GM18507 (cell line): ENCODE data around the gene CANX.

Source experiments
- DNase-seq: peaks from one replicate; pipeline ENCODE4 v3.0.0; 2011; ENCODE audit warnings: low read depth; ENCODE audit not compliant: insufficient read length; ENCODE audit errors: extremely low spot score
- FAIRE-seq: peaks from 2 replicates; lab custom pipeline; 2011; peaks lifted over from hg19 to GRCh38; lab: Jason Lieb, UNC

CANX gene

DNA sequence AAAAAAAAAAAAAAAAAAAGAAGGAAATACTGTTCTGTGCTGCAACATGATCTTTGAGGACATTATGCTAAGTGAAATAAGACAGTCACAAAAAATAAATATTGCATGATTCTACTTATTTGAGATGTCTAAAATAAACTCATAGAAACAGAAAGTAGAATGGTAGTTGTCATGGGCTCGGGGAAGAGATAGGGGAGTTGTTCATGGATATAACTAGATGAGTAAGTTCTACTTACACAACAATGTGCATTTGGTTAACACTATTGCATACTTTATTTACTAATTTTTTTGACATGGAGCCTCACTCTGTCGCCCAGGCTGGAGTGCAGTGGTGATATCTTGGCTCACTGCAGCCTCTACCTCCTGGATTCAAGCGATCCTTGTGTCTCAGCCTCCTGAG lies 49.0 kb downstream of the CANX start:
- DNase-seq (no peak), FAIRE-seq (no peak)

DNA sequence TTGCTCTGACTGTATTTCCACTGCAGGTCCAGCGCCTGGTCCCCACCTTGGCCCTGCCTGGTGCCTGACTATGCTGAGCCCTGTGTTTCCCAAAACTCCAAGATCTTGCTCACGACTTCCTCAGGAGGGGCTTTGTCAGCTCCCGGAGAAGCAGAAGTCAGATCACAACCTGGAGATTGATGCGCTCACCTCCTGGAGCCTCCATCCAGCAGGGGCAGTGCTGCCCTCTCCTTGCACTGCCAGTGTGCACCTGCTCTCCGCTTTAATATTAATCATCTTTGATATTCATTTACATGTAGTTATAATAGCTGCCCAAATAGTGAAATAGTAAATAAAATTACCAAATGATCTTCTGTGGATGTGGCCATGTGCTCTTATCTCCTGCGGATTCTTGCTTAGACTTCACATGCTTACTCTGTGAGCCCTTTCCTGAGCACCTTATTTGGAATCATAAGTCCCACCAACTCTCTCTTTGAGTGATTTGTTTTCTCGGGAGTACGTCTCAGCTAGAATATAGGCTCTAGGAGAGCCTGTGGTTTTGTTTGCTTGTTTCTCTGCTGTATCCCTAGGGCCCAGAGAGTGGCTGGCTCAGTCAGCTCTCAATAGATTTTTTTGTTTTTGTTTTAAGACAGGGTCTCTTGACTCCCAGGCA lies 51.2 kb downstream of the CANX start:
- no peak for DNase-seq
- no peak for FAIRE-seq

GRCh38 chr5:179753971-179754370 lies 55.2 kb downstream of the CANX start:
- FAIRE-seq = no peak
- no peak for DNase-seq

DNA sequence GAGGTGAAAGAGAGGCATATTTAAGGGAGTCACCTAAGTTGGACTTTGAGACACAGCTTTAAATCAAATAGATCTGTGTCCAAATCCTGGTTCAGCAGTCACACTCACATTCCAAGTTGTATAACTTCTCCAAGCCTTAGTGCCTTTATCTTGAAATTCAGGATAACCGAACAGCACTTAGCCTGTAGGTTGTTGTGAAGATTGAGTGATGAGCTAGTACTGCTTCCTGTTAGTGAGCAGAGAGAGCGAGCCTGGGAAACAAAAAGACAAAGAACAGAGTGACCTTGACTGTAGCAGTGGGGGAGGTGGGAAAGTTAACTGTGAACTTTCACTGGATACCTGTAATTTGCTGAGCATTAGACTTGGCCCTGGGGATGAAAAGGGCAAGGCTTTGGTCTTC lies 56.3 kb downstream of the CANX start:
- no peak for FAIRE-seq

DNA sequence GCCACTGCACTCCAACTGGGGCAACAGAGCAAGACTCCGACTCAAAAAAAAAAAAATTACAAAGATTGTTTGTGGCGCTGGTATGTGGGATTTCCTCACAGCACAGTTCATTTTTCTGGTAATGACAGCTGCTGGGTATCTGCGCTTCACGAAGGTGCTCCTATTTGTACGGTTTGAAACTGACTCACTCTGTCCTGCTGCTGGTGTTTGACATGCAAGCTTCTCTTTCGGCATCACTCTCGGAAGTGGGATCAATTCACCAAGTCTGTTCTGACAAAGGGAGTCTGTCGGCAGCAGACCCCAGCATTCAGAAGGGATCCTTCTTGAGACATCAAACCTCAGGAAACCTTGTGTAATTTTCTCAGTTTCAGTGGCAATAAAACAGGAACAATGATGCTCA lies 60.2 kb downstream of the CANX start:
- FAIRE-seq = no peak
- no peak for DNase-seq

More for the DNA sequence above, 56.3 kb downstream of the CANX start:
- DNase-seq = no peak

DNA sequence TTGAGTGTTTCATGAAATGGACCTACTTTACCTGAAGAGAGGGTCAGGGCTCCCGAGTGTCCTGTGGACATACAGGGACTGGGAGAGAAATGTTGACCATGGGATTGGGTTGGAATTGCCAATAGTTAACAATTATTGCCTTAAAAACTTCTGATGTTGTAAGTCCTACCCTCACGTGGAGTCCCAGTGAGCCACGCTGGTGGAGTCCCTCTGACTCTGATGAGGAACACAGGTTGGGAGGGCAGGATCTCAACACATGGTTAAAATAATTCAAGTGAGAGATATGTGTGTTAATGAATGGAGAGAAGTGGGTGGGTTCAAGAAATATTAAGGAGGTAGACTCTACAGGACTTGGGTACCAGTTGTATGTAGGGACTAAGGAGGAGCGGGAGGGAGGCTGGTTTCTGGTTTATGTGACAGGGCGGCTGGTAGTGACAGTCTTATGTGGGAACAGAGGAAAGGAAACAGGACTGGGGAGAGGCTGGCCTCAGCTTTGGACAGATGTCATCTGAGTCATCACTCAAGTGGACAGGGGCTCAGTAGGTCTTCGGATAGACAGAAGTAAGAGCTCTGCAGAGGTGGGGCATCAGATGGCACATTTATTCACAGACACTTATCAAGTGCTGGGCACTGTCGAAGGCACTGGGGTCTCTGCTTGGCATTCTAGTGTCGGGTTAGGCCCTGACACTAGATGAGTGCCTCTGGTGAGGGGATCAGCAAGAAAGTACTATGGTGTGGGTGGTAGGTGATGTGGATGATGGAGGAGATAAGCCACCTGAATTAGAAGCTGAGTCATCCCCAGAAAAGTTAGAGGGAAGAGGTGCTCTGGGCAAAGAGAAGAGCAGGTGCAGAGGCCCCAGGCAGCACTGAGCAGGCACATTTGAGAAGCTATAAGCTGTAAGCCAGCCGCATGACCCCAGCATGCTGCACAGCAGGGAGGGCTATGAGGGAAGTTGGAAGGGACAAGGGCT lies 61.1 kb downstream of the CANX start:
- FAIRE-seq (no peak), DNase-seq (no peak)

- no peak for DNase-seq
- peak; percentile 54 for FAIRE-seq
Measured at GRCh38 chr5:179762079-179762780, 63.5 kb downstream of the CANX start.

- FAIRE-seq (no peak), DNase-seq (no peak)
Measured at GRCh38 chr5:179762781-179763176, 64.0 kb downstream of the CANX start.

- FAIRE-seq (peak; percentile 80), DNase-seq (peak; percentile 37)
Measured at GRCh38 chr5:179763215-179763945, 64.6 kb downstream of the CANX start.

DNA sequence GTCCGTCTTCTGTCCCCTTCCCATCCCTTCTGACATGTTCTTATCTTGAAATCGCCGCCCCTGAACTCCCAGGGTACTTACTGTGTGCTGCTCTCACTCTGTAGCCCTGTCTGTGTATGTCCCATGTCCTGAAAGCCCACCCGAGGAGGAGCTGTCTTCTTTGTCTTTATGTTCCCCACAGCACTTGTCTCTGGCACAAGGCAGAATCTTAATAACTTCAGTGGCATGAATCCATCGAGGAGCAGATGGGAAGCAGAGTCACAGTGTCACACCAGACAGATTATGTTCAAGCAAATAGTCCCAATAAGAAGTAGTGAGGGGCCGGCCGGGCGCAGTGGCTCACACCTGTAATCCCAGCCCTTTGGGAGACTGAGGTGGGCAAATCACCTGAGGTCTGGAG lies 65.3 kb downstream of the CANX start:
- FAIRE-seq (no peak), DNase-seq (no peak)

- DNase-seq = no peak
Measured at GRCh38 chr5:179765400-179765799, 66.6 kb downstream of the CANX start.

DNA sequence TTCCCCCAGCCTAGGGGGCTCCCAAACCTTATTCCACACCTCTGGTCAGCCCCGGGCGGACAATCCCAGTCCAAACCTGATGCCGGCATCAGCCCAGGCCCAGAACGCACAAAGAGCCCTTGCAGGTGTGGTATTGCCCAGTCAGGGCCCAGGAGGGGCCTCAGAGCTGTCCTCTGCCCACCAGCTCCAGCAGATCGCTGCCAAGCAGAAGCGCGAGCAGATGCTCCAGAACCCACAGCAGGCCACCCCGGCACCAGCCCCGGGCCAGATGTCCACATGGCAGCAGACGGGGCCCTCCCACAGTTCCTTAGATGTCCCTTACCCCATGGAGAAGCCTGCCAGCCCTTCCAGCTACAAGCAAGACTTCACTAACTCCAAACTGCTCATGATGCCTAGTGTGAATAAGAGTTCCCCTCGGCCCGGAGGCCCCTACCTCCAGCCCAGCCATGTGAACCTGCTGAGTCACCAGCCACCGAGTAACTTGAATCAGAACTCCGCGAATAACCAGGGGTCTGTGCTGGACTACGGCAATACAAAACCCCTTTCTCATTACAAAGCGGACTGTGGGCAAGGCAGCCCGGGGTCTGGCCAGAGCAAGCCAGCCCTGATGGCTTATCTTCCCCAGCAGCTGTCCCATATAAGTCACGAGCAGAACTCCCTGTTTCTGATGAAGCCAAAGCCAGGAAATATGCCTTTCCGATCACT lies 67.4 kb downstream of the CANX start:
- FAIRE-seq = no peak

More at GRCh38 chr5:179765400-179765799, 66.6 kb downstream of the CANX start:
- FAIRE-seq = no peak

DNA sequence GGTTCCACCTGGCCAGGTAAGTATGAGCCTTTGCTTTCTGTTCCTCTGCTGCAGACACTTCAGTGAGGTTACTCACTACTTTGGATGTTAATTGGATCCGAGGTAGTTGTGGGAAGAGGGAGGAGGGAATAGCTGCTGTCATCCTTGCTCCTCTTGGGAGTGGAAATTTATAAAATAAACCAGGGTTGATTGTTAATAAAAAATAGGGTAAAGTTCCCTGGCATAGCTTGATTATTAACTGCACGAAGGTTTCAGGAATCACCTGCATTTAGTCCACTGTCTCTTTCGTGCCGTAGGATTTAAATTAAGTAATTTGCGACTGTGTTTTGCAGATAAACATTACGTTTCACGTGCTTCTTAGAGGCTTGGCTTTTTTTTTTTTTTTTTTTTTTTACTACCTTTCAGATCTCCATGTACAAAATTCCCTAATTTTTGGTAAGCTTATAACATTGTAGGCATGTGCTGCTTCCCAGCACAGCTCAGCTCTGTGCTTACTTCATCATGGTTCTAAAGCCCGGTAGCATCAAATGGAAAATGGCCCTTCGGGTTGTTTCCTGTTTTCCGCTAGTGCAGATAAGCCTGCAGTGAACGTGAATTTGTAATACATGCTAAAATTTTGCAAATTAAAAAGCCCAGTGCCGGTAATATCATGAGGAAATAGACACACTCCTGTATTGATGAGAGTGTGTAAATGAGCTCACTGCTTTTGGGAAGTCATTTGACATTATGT lies 68.1 kb downstream of the CANX start:
- DNase-seq = no peak
- FAIRE-seq = no peak

More for the DNA sequence above, 67.4 kb downstream of the CANX start:
- DNase-seq = no peak

- no peak for FAIRE-seq
Measured at GRCh38 chr5:179767496-179768100, 68.8 kb downstream of the CANX start.

DNA sequence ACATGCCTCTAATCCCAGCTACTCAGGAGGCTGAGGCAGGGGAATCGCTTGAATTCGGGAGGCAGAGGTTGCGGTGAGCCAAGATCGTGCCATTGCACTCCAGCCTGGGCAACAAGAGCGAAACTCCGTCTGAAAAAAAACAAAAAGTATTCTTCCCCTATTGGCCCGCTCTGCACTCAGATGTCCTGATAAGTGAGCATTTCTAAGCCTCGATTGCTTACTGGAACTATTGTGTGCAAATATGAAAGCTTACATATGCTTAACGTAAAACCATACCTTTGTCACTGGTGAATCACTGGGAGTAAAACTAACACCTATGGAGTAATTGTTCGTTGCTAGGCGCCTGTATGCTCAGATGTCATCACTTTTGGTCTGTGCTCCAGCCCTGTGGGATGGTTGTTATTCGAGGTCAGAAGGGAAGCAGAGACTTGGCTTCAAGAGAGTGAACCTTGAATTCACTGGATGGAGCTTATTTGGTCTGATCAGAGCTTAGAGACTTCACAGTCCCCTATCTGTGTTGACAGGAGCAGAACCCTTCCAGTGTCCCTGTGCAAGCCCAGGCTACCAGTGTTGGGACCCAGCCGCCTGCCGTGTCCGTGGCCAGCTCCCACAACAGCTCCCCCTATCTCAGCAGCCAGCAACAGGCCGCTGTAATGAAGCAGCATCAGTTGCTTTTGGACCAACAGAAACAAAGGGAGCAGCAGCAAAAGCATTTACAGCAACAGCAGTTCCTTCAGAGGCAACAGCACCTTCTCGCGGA lies 69.7 kb downstream of the CANX start:
- FAIRE-seq (no peak), DNase-seq (no peak)

More at GRCh38 chr5:179767496-179768100, 68.8 kb downstream of the CANX start:
- DNase-seq = no peak

DNA sequence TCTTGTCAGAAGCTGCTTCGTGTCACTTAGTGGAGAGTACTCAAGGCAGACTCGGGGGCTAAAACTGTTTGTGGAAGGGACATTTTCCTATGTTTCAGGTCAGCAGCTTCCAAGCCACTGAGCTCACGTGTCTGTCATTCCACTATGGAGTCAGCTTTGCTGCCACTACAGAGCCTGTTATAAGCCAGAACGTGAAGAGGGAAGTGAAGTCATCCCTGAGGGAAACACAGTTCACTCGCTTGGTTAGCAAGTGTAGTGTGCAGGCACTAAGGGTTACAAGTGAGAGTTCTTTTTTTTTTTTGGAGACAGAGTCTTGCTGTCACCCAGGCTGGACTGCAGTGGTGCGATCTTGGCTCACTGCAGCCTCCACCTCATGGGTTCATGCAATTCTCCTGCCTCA lies 70.5 kb downstream of the CANX start:
- FAIRE-seq = no peak
- DNase-seq = no peak

DNA sequence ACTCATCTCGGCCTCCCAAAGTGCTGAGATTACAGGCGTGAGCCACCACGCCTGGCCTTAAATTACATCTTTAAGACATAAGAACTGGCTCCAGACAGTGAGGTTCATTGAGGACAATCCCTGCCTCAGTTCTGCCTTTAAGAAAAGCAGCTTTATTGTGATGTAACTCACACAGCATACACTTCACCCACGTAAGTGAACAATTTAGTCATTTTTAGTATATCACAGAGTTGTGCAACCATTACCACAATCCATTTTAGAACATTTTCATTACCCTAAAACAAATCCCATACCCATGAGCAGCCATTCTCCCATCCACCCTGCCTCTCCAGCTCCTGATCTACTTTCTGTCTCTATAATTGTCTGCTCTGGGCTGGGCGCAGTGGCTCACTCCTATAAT lies 71.0 kb downstream of the CANX start:
- FAIRE-seq = no peak
- DNase-seq = no peak
